ENCODE data around the gene GALNT10. TPM values are rescaled to one million over a fixed set of nuclear protein-coding genes. Genes with fewer than 3 reads are reported as not detected.
A peak's percentile ranks its signal among the peaks of the same experiment; 100 is the strongest.

The GALNT10 gene
- total RNA-seq, 1 donor from 2014 or later, result 96.1 TPM

- H3K79me2 ChIP-seq (ENCODE audit: insufficient read depth, low read length), result peaks cover 7% of the 10 kb centered on the region
- peaks cover 35% of the 10 kb centered on the region for H3K36me3 ChIP-seq (ENCODE audit: insufficient read depth, low read length)
- TF ChIP-seq CTCF (IDR thresholded peaks at IDR 0.05; ENCODE audit: insufficient read depth, low read depth, low read length), result no peak
- TF ChIP-seq EZH2 (IDR thresholded peaks at IDR 0.05; ENCODE audit: insufficient read depth, low read length), result no peak
- FAIRE-seq, result no peak
- no peak overlapping the region for H3K27ac ChIP-seq (ENCODE audit: low read depth, low read length)
- peaks cover 38% of the 10 kb centered on the region for H3K36me3 Mint-ChIP-seq (ENCODE audit: low read depth, unreplicated experiment)
- no peaks in the 10 kb centered on the region for H3K27me3 ChIP-seq (ENCODE audit: insufficient read depth, low read length)
- no peak overlapping the region for H2AFZ ChIP-seq (ENCODE audit: low read depth, low read length)
- H4K20me1 ChIP-seq (ENCODE audit: insufficient read depth, low read length), result peaks cover 5% of the 10 kb centered on the region
- no peaks in the 10 kb centered on the region for H3K4me1 Mint-ChIP-seq (ENCODE audit: low read depth, unreplicated experiment)
- H3K4me3 Mint-ChIP-seq (ENCODE audit: unreplicated experiment), result no peak overlapping the region
- no peak overlapping the region for H3K4me3 ChIP-seq (ENCODE audit: insufficient read depth, low read depth, low read length)
- no peaks in the 10 kb centered on the region for H3K9me3 Mint-ChIP-seq (ENCODE audit: unreplicated experiment)
- H3K4me1 ChIP-seq (ENCODE audit: insufficient read depth, low read length), result peaks cover 5% of the 10 kb centered on the region
- H3K9ac ChIP-seq (ENCODE audit: low read length), result no peak overlapping the region
- H3K27me3 Mint-ChIP-seq (ENCODE audit: low read depth, unreplicated experiment), result no peaks in the 10 kb centered on the region
- H3K27ac Mint-ChIP-seq (ENCODE audit: unreplicated experiment), result no peak overlapping the region
- no peak for DNase-seq (ENCODE audit: low read depth)
- no peak overlapping the region for H3K4me2 ChIP-seq (ENCODE audit: low read length)
- no peaks in the 10 kb centered on the region for H3K9me3 ChIP-seq (ENCODE audit: insufficient read depth, low read depth, low read length)
Observed at GRCh38 chr5:154298065-154298464, 107.5 kb downstream of the GALNT10 start.

GRCh38 chr5:154300207-154300883 is 109.8 kb downstream of the GALNT10 start:
- DNase-seq (ENCODE audit: low read depth), result no peak
- Mint-ChIP-seq H3K4me3 (ENCODE audit: unreplicated experiment) (no peak overlapping the region), H3K9me3 (ENCODE audit: unreplicated experiment) (peaks cover 2% of the 10 kb centered on the region), H3K27me3 (ENCODE audit: low read depth, unreplicated experiment) (no peaks in the 10 kb centered on the region), H3K4me1 (ENCODE audit: low read depth, unreplicated experiment) (no peaks in the 10 kb centered on the region), H3K36me3 (ENCODE audit: low read depth, unreplicated experiment) (peaks cover 47% of the 10 kb centered on the region), H3K27ac (ENCODE audit: unreplicated experiment) (no peak overlapping the region)
- peaks cover 48% of the 10 kb centered on the region for H3K36me3 ChIP-seq (ENCODE audit: insufficient read depth, low read length)
- H3K4me1 ChIP-seq (ENCODE audit: insufficient read depth, low read length), result peaks cover 5% of the 10 kb centered on the region
- H2AFZ ChIP-seq (ENCODE audit: low read depth, low read length), result no peak overlapping the region
- TF ChIP-seq CTCF (IDR thresholded peaks at IDR 0.05; ENCODE audit: insufficient read depth, low read depth, low read length), result no peak
- TF ChIP-seq EZH2 (IDR thresholded peaks at IDR 0.05; ENCODE audit: insufficient read depth, low read length), result no peak
- no peaks in the 10 kb centered on the region for H3K9me3 ChIP-seq (ENCODE audit: insufficient read depth, low read depth, low read length)
- no peak overlapping the region for H3K9ac ChIP-seq (ENCODE audit: low read length)
- H3K79me2 ChIP-seq (ENCODE audit: insufficient read depth, low read length), result no peaks in the 10 kb centered on the region
- no peak overlapping the region for H3K4me3 ChIP-seq (ENCODE audit: insufficient read depth, low read depth, low read length)
- H3K27me3 ChIP-seq (ENCODE audit: insufficient read depth, low read length), result no peaks in the 10 kb centered on the region
- no peak overlapping the region for H3K4me2 ChIP-seq (ENCODE audit: low read length)
- no peak for FAIRE-seq
- H3K27ac ChIP-seq (ENCODE audit: low read depth, low read length), result no peak overlapping the region
- no peaks in the 10 kb centered on the region for H4K20me1 ChIP-seq (ENCODE audit: insufficient read depth, low read length)

- H3K36me3 ChIP-seq (ENCODE audit: insufficient read depth, low read length), result peaks cover 43% of the 10 kb centered on the region
- H3K27ac ChIP-seq (ENCODE audit: low read depth, low read length), result no peak overlapping the region
- H3K4me3 Mint-ChIP-seq (ENCODE audit: unreplicated experiment), result no peak overlapping the region
- H3K27me3 Mint-ChIP-seq (ENCODE audit: low read depth, unreplicated experiment), result no peaks in the 10 kb centered on the region
- no peaks in the 10 kb centered on the region for H3K79me2 ChIP-seq (ENCODE audit: insufficient read depth, low read length)
- no peak overlapping the region for H3K9ac ChIP-seq (ENCODE audit: low read length)
- no peak overlapping the region for H3K4me3 ChIP-seq (ENCODE audit: insufficient read depth, low read depth, low read length)
- H3K36me3 Mint-ChIP-seq (ENCODE audit: low read depth, unreplicated experiment), result peaks cover 48% of the 10 kb centered on the region
- peaks cover 5% of the 10 kb centered on the region for H3K4me1 ChIP-seq (ENCODE audit: insufficient read depth, low read length)
- no peak for DNase-seq (ENCODE audit: low read depth)
- H3K9me3 Mint-ChIP-seq (ENCODE audit: unreplicated experiment), result peaks cover 2% of the 10 kb centered on the region
- H3K27me3 ChIP-seq (ENCODE audit: insufficient read depth, low read length), result no peaks in the 10 kb centered on the region
- H3K4me2 ChIP-seq (ENCODE audit: low read length), result peak overlapping the region; percentile 25
- H4K20me1 ChIP-seq (ENCODE audit: insufficient read depth, low read length), result no peaks in the 10 kb centered on the region
- H3K27ac Mint-ChIP-seq (ENCODE audit: unreplicated experiment), result no peak overlapping the region
- no peak for FAIRE-seq
- TF ChIP-seq CTCF (IDR thresholded peaks at IDR 0.05; ENCODE audit: insufficient read depth, low read depth, low read length), result no peak
- no peak for TF ChIP-seq EZH2 (IDR thresholded peaks at IDR 0.05; ENCODE audit: insufficient read depth, low read length)
- H3K4me1 Mint-ChIP-seq (ENCODE audit: low read depth, unreplicated experiment), result no peaks in the 10 kb centered on the region
- no peak overlapping the region for H2AFZ ChIP-seq (ENCODE audit: low read depth, low read length)
- no peaks in the 10 kb centered on the region for H3K9me3 ChIP-seq (ENCODE audit: insufficient read depth, low read depth, low read length)
Observed at GRCh38 chr5:154301726-154302125, 111.2 kb downstream of the GALNT10 start.
